Lower leg skin (tissue), 4 donors: Measurements from ENCODE around the gene PARN. TPM values are rescaled to one million over a fixed set of nuclear protein-coding genes. Genes with fewer than 3 reads are reported as not detected.
"Not testable (repeated sequence)": the region's sequence is repeated elsewhere in the genome, so short reads cannot be mapped to it uniquely, and the experiment has no call there.

Experiments used
- DNase-seq, 2 donors: peaks; one replicate each; pipeline ENCODE4 v3.0.0-alpha.2; 2019; ENCODE audit warnings: low spot score in 2 of 2
- H3K4me3 ChIP-seq: fragments of 200-600 bp; sonication (generic); 2 replicates; pipeline ENCODE4 v1.5.1; 2017; ENCODE audit warnings: mild to moderate bottlenecking, low read depth; ENCODE audit not compliant: poor library complexity, severe bottlenecking
- POLR2A ChIP-seq, 2 donors: fragments of 450-650 bp; IDR thresholded peaks; one replicate each; pipeline ENCODE4 v1.6.1; 2016 to 2017; ENCODE audit warnings: antibody characterized with exemption in 2 of 2, mild to moderate bottlenecking in 1 of 2, moderate library complexity in 1 of 2
- WGBS, 2 donors: methylation state at CpG; one replicate each; pipeline ENCODE4 v1.1.5; 2018; 5-methylcytosine and 5-hydroxymethylcytosine counted together
- intact Hi-C: fragments of 100-400 bp; cut with DNase I; formaldehyde crosslinking; loops from one replicate; pipeline ENCODE4 v1.15.0; 2023; ENCODE audit warnings: low total_unique reads
- total RNA-seq, 4 donors: library from RNA; depleted of rRNA; stranded (reverse); fragments of >200 nt; gene quantifications; one replicate each; pipeline ENCODE4 v1.1.0, GENCODE V29; 2016
- TF ChIP-seq, protein P1 (sequence below), 3 donors: fragments of 450-650 bp; IDR thresholded peaks; one replicate each; pipeline ENCODE4 v1.5.1; 2016; ENCODE audit warnings: antibody characterized with exemption in 3 of 3, mild to moderate bottlenecking in 3 of 3, moderate library complexity in 2 of 3

PARN gene
- total RNA-seq, 4 donors from 2014 or later = 23.4 to 28.7 (median 25.4) TPM

DNA sequence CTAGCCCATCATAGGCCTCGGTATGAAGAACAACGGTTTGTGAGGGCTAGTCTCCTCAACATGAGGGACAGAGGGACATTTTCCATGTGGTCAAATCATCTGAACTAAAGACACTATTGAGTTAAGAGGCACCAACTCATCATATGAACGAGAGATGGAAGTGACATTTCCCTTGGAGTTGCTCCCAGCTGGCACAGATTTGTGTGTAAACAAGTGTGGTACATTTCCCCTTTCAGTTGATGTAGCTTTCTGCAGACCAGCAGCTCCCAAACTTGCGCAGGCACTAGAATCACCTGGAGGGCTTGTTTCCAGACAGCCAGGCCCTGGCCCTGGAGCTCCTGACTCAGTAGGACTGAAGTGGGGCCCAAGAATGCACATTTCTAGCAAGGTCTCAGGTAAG, 205.5 kb downstream of the PARN start:
- WGBS, 2 donors = 65 to 71% methylated on average over 4 of the region's 4 CpGs
- DNase-seq = no peak
- TF ChIP-seq, protein P1, sequence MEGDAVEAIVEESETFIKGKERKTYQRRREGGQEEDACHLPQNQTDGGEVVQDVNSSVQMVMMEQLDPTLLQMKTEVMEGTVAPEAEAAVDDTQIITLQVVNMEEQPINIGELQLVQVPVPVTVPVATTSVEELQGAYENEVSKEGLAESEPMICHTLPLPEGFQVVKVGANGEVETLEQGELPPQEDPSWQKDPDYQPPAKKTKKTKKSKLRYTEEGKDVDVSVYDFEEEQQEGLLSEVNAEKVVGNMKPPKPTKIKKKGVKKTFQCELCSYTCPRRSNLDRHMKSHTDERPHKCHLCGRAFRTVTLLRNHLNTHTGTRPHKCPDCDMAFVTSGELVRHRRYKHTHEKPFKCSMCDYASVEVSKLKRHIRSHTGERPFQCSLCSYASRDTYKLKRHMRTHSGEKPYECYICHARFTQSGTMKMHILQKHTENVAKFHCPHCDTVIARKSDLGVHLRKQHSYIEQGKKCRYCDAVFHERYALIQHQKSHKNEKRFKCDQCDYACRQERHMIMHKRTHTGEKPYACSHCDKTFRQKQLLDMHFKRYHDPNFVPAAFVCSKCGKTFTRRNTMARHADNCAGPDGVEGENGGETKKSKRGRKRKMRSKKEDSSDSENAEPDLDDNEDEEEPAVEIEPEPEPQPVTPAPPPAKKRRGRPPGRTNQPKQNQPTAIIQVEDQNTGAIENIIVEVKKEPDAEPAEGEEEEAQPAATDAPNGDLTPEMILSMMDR (IDR thresholded peaks at IDR 0.05) = no peak
- TF ChIP-seq POLR2A (IDR thresholded peaks at IDR 0.05) = no peak
- no peak overlapping the region for H3K4me3 ChIP-seq
- intact Hi-C loops = no loop called here

DNA sequence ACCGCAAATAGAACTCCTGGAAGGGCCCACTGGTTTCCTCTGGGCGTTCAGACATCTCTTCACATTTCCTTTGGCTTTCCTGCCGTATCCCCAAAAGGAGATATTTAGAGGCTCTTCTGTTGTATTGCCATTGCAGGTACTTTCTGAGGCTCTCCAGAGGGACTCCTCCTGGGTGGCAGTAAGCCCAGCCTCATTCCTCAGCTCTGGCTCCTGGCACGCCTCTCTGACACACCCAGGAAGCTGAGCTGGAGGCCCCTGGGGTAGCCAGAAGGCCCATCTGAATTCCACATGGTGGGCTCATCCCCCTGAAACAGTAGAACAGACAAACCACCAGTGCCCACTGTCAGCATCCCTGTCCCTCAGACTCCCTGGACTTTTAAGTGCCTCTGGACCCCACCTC, 206.7 kb downstream of the PARN start:
- WGBS, 2 donors = 56 to 66% methylated on average over 4 of the region's 4 CpGs
- no peak overlapping the region for H3K4me3 ChIP-seq
- DNase-seq = no peak
- intact Hi-C loops = no loop called here
- TF ChIP-seq, protein P1 (IDR thresholded peaks at IDR 0.05) = no peak
- TF ChIP-seq POLR2A (IDR thresholded peaks at IDR 0.05) = no peak

DNA sequence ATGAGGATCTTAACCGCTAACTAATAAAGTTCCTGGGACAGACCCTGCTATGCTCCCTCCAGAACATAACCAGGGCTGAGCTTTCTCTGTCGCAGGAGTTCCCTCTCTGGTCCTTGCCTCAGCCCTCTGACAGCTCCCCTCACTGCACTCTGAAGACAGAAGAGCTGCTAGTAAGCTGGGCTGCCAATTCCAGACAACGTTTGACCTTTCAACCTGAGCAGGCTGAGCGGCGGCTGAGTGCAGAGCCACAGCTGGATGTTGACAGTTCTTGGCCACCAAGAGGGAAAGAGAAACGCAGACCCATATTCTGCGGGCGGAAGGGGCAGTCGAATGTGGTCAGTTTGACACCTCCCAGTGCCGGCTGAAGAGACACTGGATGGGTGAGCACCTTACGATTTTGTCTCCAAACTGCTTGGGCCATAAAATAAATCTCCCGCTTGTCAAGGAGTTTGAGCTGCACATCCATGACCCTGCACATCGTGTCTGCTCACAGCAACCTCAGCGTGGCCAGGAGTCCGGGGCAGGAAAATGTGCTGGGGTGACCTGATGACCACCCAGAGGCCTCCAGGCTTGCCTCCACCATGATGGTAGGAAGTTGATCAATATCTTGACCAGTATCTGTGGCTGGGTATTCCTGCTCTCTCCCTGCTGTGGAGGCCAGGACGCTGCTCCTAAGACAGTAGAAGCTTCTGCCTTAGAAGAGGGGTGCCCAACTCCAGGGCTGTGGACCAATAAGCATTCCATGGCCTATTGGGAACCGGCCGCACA, 209.2 kb downstream of the PARN start:
- 87 to 88% methylated on average over 18 of the region's 18 CpGs for WGBS, 2 donors
- no peak for TF ChIP-seq POLR2A (IDR thresholded peaks at IDR 0.05)
- TF ChIP-seq, protein P1 (IDR thresholded peaks at IDR 0.05) = no peak
- H3K4me3 ChIP-seq = no peak overlapping the region
- intact Hi-C loops = no loop called here
- DNase-seq = no peak

DNA sequence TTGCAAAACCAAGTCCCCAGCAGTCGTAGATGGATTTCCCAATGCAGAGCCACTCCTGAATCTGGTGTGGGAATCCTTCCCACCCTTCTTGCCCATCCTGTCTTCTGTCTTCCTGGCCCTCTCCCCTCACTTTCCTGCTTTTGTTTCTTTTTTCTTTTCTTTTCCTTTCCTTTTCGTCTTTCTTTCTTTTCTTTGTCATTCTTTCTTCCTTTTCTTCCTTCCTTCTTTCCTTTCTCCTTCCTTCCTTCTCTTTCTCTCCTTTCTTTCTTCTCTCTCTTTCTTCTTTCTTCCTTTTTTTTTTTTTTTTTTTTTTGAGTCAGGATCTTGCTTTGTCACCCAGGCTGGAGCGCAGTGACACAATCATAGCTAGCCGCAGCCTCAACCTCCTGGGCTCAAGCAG, 209.8 kb downstream of the PARN start:
- intact Hi-C loops, DNase-seq, H3K4me3 ChIP-seq: not testable (repeated sequence)
- WGBS, 2 donors = 87 to 90% methylated on average over 4 of the region's 4 CpGs

DNA sequence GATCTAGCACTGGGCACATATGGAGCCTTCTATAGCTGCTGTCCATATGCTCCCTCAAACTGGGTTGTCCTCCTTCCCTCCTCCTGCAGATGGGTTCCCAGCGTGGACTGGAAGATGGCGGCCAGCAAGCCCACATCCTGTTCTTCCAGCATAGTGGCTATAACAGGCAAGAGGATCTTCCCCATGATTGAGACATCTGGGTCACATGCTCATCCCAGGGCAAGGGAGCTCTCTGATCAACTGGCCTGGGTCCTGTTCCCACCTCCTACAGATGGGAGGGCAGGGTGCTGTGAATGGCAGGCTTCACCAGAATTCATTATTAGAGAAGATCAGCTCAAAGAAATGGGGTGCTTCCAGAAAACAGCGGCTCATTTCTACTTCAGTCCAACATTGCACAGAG, 210.2 kb downstream of the PARN start:
- intact Hi-C loops = no loop called here
- no peak overlapping the region for H3K4me3 ChIP-seq
- DNase-seq = no peak
- WGBS, 2 donors = 78 to 94% methylated on average over 3 of the region's 3 CpGs
- TF ChIP-seq POLR2A (IDR thresholded peaks at IDR 0.05) = no peak
- TF ChIP-seq, protein P1 (IDR thresholded peaks at IDR 0.05) = no peak

DNA sequence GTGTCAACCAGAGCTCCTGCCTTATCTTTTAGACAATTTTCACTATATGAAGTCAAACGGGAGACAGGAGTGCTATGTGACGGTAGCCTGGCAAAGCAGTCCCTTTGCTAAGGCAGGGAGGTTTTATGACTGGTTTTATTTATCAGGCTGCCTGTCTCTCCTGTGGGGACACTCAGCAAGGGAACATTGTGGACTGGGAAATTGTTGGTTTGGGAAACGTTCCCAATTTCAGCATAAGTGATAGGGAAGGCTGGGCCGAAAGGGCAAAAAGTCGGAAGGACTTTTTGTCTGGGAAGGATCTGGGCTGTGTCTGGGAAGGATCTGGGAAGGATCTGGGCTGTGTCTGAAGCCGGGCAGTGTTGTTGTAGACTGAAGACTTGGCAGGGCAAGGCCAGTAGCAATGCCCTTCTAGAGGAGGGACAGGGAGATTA, 211.2 kb downstream of the PARN start:
- no peak for DNase-seq
- intact Hi-C loops = no loop called here
- 70 to 75% methylated on average over 6 of the region's 6 CpGs for WGBS, 2 donors
- H3K4me3 ChIP-seq = no peak overlapping the region
- TF ChIP-seq, protein P1 (IDR thresholded peaks at IDR 0.05) = no peak
- TF ChIP-seq POLR2A (IDR thresholded peaks at IDR 0.05) = no peak
